Trophoblast cell (in vitro differentiated cells and primary cell): ENCODE measurements around the gene RRBP1.

Source experiments
- DNase-seq, 2 donors: peaks; one replicate each; pipeline ENCODE4 v3.0.0-alpha.2; 2016
- H2AFZ ChIP-seq: 2 replicates; pipeline ENCODE4 v1.6.1; 2013; ENCODE audit warnings: low read length, moderate library complexity, mild to moderate bottlenecking; ENCODE audit not compliant: insufficient read depth, poor library complexity
- H2AK5ac ChIP-seq: 2 replicates; pipeline ENCODE4 v1.6.1; 2013; ENCODE audit warnings: mild to moderate bottlenecking, low read length
- H2BK120ac ChIP-seq: 2 replicates; pipeline ENCODE4 v1.6.1; 2013; ENCODE audit warnings: low read length, mild to moderate bottlenecking, moderate library complexity; ENCODE audit not compliant: insufficient read depth, poor library complexity
- H2BK12ac ChIP-seq: 2 replicates; pipeline ENCODE4 v1.6.1; 2013; ENCODE audit warnings: mild to moderate bottlenecking, low read length, moderate library complexity
- H2BK5ac ChIP-seq: 2 replicates; pipeline ENCODE4 v1.6.1; 2013; ENCODE audit warnings: low read length, low read depth, moderate library complexity, mild to moderate bottlenecking; ENCODE audit not compliant: poor library complexity
- H3K14ac ChIP-seq: 2 replicates; pipeline ENCODE4 v1.6.1; 2013; ENCODE audit warnings: mild to moderate bottlenecking, low read length
- H3K18ac ChIP-seq: 2 replicates; pipeline ENCODE4 v1.6.1; 2013; ENCODE audit warnings: mild to moderate bottlenecking, low read length
- H3K23ac ChIP-seq: 2 replicates; pipeline ENCODE4 v1.6.1; 2013; ENCODE audit warnings: low read length
- H3K27ac ChIP-seq: 2 replicates; pipeline ENCODE4 v1.5.1; 2013; ENCODE audit warnings: low read depth, mild to moderate bottlenecking, inconsistent platforms, low read length, moderate library complexity
- H3K27me3 ChIP-seq: 2 replicates; pipeline ENCODE4 v1.6.1; 2013; ENCODE audit warnings: inconsistent platforms, mild to moderate bottlenecking, low read length, moderate library complexity; ENCODE audit not compliant: insufficient read depth
- H3K36me3 ChIP-seq, 2 experiments: 1 replicate in 1 of 2; 2 replicates in 1 of 2; pipeline ENCODE4 v1.6.1; 2013; ENCODE audit warnings: low read length in 2 of 2, mild to moderate bottlenecking in 2 of 2, moderate library complexity in 1 of 2; ENCODE audit not compliant: insufficient read depth in 2 of 2, control insufficient read depth in 1 of 2
- H3K4ac ChIP-seq: 2 replicates; pipeline ENCODE4 v1.6.1; 2013; ENCODE audit warnings: low read depth, mild to moderate bottlenecking, low read length, moderate library complexity
- H3K4me1 ChIP-seq, 2 experiments: 1 replicate in 1 of 2; 2 replicates in 1 of 2; pipeline ENCODE4 v1.6.1; 2013; ENCODE audit warnings: low read length in 2 of 2, mild to moderate bottlenecking in 2 of 2, moderate library complexity in 1 of 2; ENCODE audit not compliant: insufficient read depth in 2 of 2, control insufficient read depth in 1 of 2
- H3K4me2 ChIP-seq: 2 replicates; pipeline ENCODE4 v1.6.1; 2013; ENCODE audit warnings: inconsistent platforms, mild to moderate bottlenecking, low read length, moderate library complexity
- H3K4me3 ChIP-seq: 2 replicates; pipeline ENCODE4 v1.5.1; 2013; ENCODE audit warnings: mild to moderate bottlenecking, low read depth, low read length, inconsistent platforms
- H3K79me1 ChIP-seq: one replicate; pipeline ENCODE4 v1.6.1; 2013; ENCODE audit warnings: low read length
- H3K79me2 ChIP-seq: 2 replicates; pipeline ENCODE4 v1.6.1; 2013; ENCODE audit warnings: low read length, mild to moderate bottlenecking; ENCODE audit not compliant: control insufficient read depth, insufficient read depth, poor library complexity
- H3K9ac ChIP-seq: 2 replicates; pipeline ENCODE4 v1.6.1; 2013; ENCODE audit warnings: mild to moderate bottlenecking, low read length
- H3K9me3 ChIP-seq: 2 replicates; pipeline ENCODE4 v1.6.1; 2013; ENCODE audit warnings: low read depth, mild to moderate bottlenecking, control low read depth, inconsistent platforms, low read length; ENCODE audit not compliant: insufficient read depth
- H4K12ac ChIP-seq: 2 replicates; pipeline ENCODE4 v1.6.1; 2013; ENCODE audit warnings: low read depth, mild to moderate bottlenecking, low read length, moderate library complexity
- H4K8ac ChIP-seq: 2 replicates; pipeline ENCODE4 v1.6.1; 2013; ENCODE audit warnings: low read depth, mild to moderate bottlenecking, low read length, moderate library complexity
- H4K91ac ChIP-seq: one replicate; pipeline ENCODE4 v1.6.1; 2013; ENCODE audit warnings: low read depth, mild to moderate bottlenecking, low read length, moderate library complexity
- WGBS: extraction: QIAGEN DNeasy Blood & Tissue Kit; methylation state at CpG from one replicate; pipeline ENCODE4 v1.1.7; 2013; ENCODE audit warnings: missing lambda C conversion rate; ENCODE audit not compliant: insufficient read length, insufficient coverage; ENCODE audit errors: extremely low coverage; 5-methylcytosine and 5-hydroxymethylcytosine counted together

Gene RRBP1

DNA sequence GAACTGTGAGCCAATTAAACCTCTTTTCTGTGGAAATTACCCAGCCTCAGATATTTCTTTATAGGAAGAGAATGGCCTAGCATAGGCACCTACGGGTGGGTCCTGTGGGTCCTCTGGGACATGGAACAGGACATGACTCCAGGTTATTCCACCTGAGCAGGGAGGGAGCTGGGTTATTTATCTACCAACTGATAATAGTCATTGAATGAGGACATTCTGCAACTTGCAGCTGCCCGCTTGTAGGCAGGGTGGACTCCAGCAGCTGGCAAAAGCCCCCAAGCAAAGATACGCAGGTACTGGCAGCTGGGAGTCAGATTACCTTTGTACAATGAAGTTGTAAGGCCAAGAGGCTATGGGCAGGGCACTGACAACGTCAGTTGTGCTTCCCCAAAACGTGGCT, 16.3 kb upstream of the RRBP1 start:
- no peaks in the 10 kb centered on the region for H3K79me1 ChIP-seq
- no peak overlapping the region for H2BK120ac ChIP-seq
- H2AK5ac ChIP-seq: no peak overlapping the region
- no peaks in the 10 kb centered on the region for H3K9me3 ChIP-seq
- H3K4me2 ChIP-seq: no peak overlapping the region
- H3K14ac ChIP-seq: no peak overlapping the region
- no peaks in the 10 kb centered on the region for H3K36me3 ChIP-seq
- H2BK12ac ChIP-seq: no peak overlapping the region
- no peak overlapping the region for H4K91ac ChIP-seq
- no peak overlapping the region for H3K4me3 ChIP-seq
- no peak overlapping the region for H3K23ac ChIP-seq
- no peaks in the 10 kb centered on the region for H3K4me1 ChIP-seq
- H3K9ac ChIP-seq: no peak overlapping the region
- no peak for DNase-seq
- H2AFZ ChIP-seq: no peak overlapping the region
- no peaks in the 10 kb centered on the region for H3K79me2 ChIP-seq
- peak overlapping the region; percentile 11 for H2BK5ac ChIP-seq
- H3K27ac ChIP-seq: no peak overlapping the region
- no peak overlapping the region for H3K18ac ChIP-seq
- no peak overlapping the region for H4K12ac ChIP-seq
- H4K8ac ChIP-seq: no peak overlapping the region
- no peak overlapping the region for H3K4ac ChIP-seq
- WGBS: no CpG with 5 or more reads among the region's 5 CpGs
- H3K27me3 ChIP-seq: no peaks in the 10 kb centered on the region

DNA sequence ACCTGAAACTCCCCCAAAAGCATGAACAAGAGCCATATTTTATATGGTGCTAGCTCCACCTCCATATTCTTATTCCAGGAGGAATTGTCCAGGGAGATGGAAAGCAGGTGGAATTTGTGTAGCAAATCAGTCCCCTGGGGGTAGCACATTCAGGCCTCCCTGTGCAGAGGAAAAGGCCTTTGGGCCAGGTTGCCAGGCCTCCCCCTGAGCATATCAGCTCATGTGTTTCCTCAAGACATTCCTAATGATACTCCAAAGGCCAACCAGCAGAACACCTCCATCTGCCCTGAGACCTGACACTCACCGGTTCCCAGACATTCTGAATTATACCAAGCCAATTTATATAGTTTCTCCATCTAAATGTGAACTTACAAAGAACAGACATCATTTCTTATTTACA, 15.1 kb upstream of the RRBP1 start:
- no peak overlapping the region for H4K12ac ChIP-seq
- H3K27me3 ChIP-seq: no peaks in the 10 kb centered on the region
- no peak for DNase-seq
- H3K9me3 ChIP-seq: no peaks in the 10 kb centered on the region
- H4K91ac ChIP-seq: no peak overlapping the region
- no peak overlapping the region for H4K8ac ChIP-seq
- no peak overlapping the region for H3K14ac ChIP-seq
- H2AK5ac ChIP-seq: no peak overlapping the region
- no peak overlapping the region for H2BK5ac ChIP-seq
- no peak overlapping the region for H2BK12ac ChIP-seq
- no peak overlapping the region for H3K27ac ChIP-seq
- no peak overlapping the region for H3K9ac ChIP-seq
- WGBS: no CpG with 5 or more reads among the region's 1 CpG
- no peaks in the 10 kb centered on the region for H3K36me3 ChIP-seq
- no peak overlapping the region for H3K18ac ChIP-seq
- H3K4me3 ChIP-seq: no peak overlapping the region
- H3K79me2 ChIP-seq: no peaks in the 10 kb centered on the region
- H3K4me2 ChIP-seq: no peak overlapping the region
- H3K4me1 ChIP-seq: no peaks in the 10 kb centered on the region
- H3K4ac ChIP-seq: no peak overlapping the region
- no peak overlapping the region for H2AFZ ChIP-seq
- H3K23ac ChIP-seq: no peak overlapping the region
- no peaks in the 10 kb centered on the region for H3K79me1 ChIP-seq
- H2BK120ac ChIP-seq: no peak overlapping the region

DNA sequence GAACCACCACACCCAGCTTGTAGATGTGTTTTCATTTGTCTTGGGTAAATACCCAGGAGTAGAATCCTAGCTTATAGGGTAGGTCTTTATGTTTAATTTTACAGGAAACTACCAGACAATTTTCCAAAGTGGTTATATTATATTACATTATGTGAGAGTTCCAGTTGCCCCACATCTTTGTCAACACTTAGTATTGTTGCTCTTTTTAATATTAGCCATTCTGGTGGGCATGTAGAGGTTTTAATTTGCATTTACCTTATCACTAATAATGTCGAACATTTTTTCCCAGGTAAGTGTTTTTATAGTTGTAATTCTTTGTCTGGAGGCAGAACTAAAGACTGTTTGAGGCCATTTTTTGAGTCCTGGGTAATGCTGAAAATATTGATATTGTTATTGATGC, 14.2 kb upstream of the RRBP1 start:
- Histone ChIP-seq H4K12ac (no peak overlapping the region), H3K4me2 (no peak overlapping the region), H3K4me1 (no peaks in the 10 kb centered on the region), H3K4me3 (no peak overlapping the region), H2AFZ (no peak overlapping the region), H2BK120ac (no peak overlapping the region), H3K36me3 (no peaks in the 10 kb centered on the region), H3K79me2 (no peaks in the 10 kb centered on the region), H3K27ac (no peak overlapping the region), H3K14ac (no peak overlapping the region), H3K18ac (no peak overlapping the region), H3K9me3 (no peaks in the 10 kb centered on the region), H3K27me3 (no peaks in the 10 kb centered on the region), H4K91ac (no peak overlapping the region), H3K79me1 (no peaks in the 10 kb centered on the region), H2AK5ac (no peak overlapping the region), H4K8ac (no peak overlapping the region), H2BK12ac (no peak overlapping the region), H3K23ac (no peak overlapping the region), H3K4ac (no peak overlapping the region), H2BK5ac (no peak overlapping the region), H3K9ac (no peak overlapping the region)
- DNase-seq: no peak
- no CpG with 5 or more reads among the region's 1 CpG for WGBS

DNA sequence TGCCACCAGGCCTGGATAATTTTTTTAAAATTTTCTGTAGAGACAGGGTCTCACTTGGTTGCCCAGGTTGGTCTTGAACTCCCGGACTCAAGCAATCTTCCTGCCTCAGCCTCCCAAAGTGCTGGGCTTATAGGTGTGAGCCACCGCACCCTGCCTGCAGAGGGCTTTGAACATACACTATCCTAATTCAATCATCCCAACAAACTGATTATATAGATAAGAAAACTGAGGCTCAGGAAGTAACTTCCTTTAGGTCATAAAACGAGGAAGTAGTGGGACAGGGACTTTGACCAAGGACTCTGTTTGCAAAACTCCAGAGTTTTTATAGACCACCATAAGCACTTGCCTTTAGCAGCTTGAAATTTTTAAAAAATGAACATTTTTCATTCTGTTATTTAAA, 12.7 kb upstream of the RRBP1 start:
- DNase-seq: no peak

More for the DNA sequence above, 12.7 kb upstream of the RRBP1 start:
- Histone ChIP-seq H2BK12ac (no peak overlapping the region), H3K4me3 (no peak overlapping the region), H2BK5ac (no peak overlapping the region), H3K4ac (no peak overlapping the region), H3K79me1 (no peaks in the 10 kb centered on the region), H3K18ac (no peak overlapping the region), H3K27me3 (no peaks in the 10 kb centered on the region), H3K4me1 (no peaks in the 10 kb centered on the region), H3K9ac (no peak overlapping the region), H2AFZ (no peak overlapping the region), H3K79me2 (no peaks in the 10 kb centered on the region), H2AK5ac (no peak overlapping the region), H4K12ac (no peak overlapping the region), H3K14ac (no peak overlapping the region), H3K4me2 (no peak overlapping the region), H4K8ac (no peak overlapping the region), H4K91ac (no peak overlapping the region), H3K9me3 (no peaks in the 10 kb centered on the region), H3K36me3 (no peaks in the 10 kb centered on the region), H3K23ac (no peak overlapping the region), H2BK120ac (no peak overlapping the region), H3K27ac (no peak overlapping the region)
- WGBS: no CpG with 5 or more reads among the region's 3 CpGs
